ENCODE data around the gene LRRC74B. TPM values are rescaled to one million over a fixed set of nuclear protein-coding genes. Genes with fewer than 3 reads are reported as not detected.
"Not testable (repeated sequence)": the region's sequence is repeated elsewhere in the genome, so short reads cannot be mapped to it uniquely, and the experiment has no call there.

LRRC74B gene
- total RNA-seq, 1 donor from 2014 or later, result not detected

GRCh38 chr22:21054046-21054713 is 8.4 kb downstream of the LRRC74B start:
- DNase-seq (ENCODE audit: low read depth), result no peak
- H3K36me3 ChIP-seq (ENCODE audit: control insufficient read depth, insufficient read depth, low read length), result no peaks in the 10 kb centered on the region
- TF ChIP-seq CTCF (IDR thresholded peaks at IDR 0.05; ENCODE audit: insufficient read depth, low read length, severe bottlenecking), result no peak
- no peak for FAIRE-seq
- no peaks in the 10 kb centered on the region for H3K27me3 ChIP-seq (ENCODE audit: control insufficient read depth, insufficient read depth, low read length)
- no peak overlapping the region for H3K4me3 ChIP-seq (ENCODE audit: low read depth, low read length)

- Histone ChIP-seq H3K4me3 (ENCODE audit: low read depth, low read length) (no peak overlapping the region), H3K27me3 (ENCODE audit: control insufficient read depth, insufficient read depth, low read length) (no peaks in the 10 kb centered on the region), H3K36me3 (ENCODE audit: control insufficient read depth, insufficient read depth, low read length) (no peaks in the 10 kb centered on the region)
- FAIRE-seq, result no peak
- DNase-seq (ENCODE audit: low read depth), result peak; percentile 35
- no peak for TF ChIP-seq CTCF (IDR thresholded peaks at IDR 0.05; ENCODE audit: insufficient read depth, low read length, severe bottlenecking)
These were observed 9.2 kb downstream of the LRRC74B start for GRCh38 chr22:21054714-21055563.

- Histone ChIP-seq H3K27me3 (ENCODE audit: control insufficient read depth, insufficient read depth, low read length) (no peaks in the 10 kb centered on the region), H3K36me3 (ENCODE audit: control insufficient read depth, insufficient read depth, low read length) (no peaks in the 10 kb centered on the region), H3K4me3 (ENCODE audit: low read depth, low read length) (no peak overlapping the region)
- no peak for TF ChIP-seq CTCF (IDR thresholded peaks at IDR 0.05; ENCODE audit: insufficient read depth, low read length, severe bottlenecking)
- FAIRE-seq (no peak), DNase-seq (ENCODE audit: low read depth) (no peak)
These were observed 9.8 kb downstream of the LRRC74B start for GRCh38 chr22:21055564-21055834.

GRCh38 chr22:21055880-21056319 is 10.2 kb downstream of the LRRC74B start:
- Histone ChIP-seq H3K27me3 (ENCODE audit: control insufficient read depth, insufficient read depth, low read length) (no peaks in the 10 kb centered on the region), H3K36me3 (ENCODE audit: control insufficient read depth, insufficient read depth, low read length) (no peaks in the 10 kb centered on the region), H3K4me3 (ENCODE audit: low read depth, low read length) (no peak overlapping the region)
- no peak for FAIRE-seq
- DNase-seq (ENCODE audit: low read depth), result no peak
- TF ChIP-seq CTCF (IDR thresholded peaks at IDR 0.05; ENCODE audit: insufficient read depth, low read length, severe bottlenecking), result no peak

- not testable (repeated sequence) for DNase-seq (ENCODE audit: low read depth); H3K36me3 ChIP-seq (ENCODE audit: control insufficient read depth, insufficient read depth, low read length); FAIRE-seq; H3K4me3 ChIP-seq (ENCODE audit: low read depth, low read length); H3K27me3 ChIP-seq (ENCODE audit: control insufficient read depth, insufficient read depth, low read length)
These were observed 14.6 kb downstream of the LRRC74B start for GRCh38 chr22:21060363-21060762.

GRCh38 chr22:21061660-21062321 is 16.0 kb downstream of the LRRC74B start:
- not testable (repeated sequence) for DNase-seq (ENCODE audit: low read depth); H3K27me3 ChIP-seq (ENCODE audit: control insufficient read depth, insufficient read depth, low read length); H3K4me3 ChIP-seq (ENCODE audit: low read depth, low read length); FAIRE-seq; H3K36me3 ChIP-seq (ENCODE audit: control insufficient read depth, insufficient read depth, low read length)

- DNase-seq (ENCODE audit: low read depth); FAIRE-seq; H3K36me3 ChIP-seq (ENCODE audit: control insufficient read depth, insufficient read depth, low read length); H3K27me3 ChIP-seq (ENCODE audit: control insufficient read depth, insufficient read depth, low read length); H3K4me3 ChIP-seq (ENCODE audit: low read depth, low read length): not testable (repeated sequence)
These were observed 18.7 kb downstream of the LRRC74B start for GRCh38 chr22:21064425-21064824.

Data from bronchial epithelial cell (primary cell).